Neuronal stem cell (in vitro differentiated cells): ENCODE measurements around the gene IL36B.
"Not testable (repeated sequence)": the region's sequence is repeated elsewhere in the genome, so short reads cannot be mapped to it uniquely, and the experiment has no call there.

Experiments used
- DNase-seq: peaks from one replicate; pipeline ENCODE4 v3.0.0-alpha.2; 2013; ENCODE audit warnings: low spot score
- H2AFZ ChIP-seq: one replicate; pipeline ENCODE4 v1.6.1; 2013; ENCODE audit warnings: mild to moderate bottlenecking, low read length, inconsistent platforms
- H2AK5ac ChIP-seq: 2 replicates; pipeline ENCODE4 v1.6.1; 2013; ENCODE audit warnings: low read depth, mild to moderate bottlenecking, inconsistent platforms, low read length, moderate library complexity, mixed read lengths
- H2BK120ac ChIP-seq: 2 replicates; pipeline ENCODE4 v1.6.1; 2013; ENCODE audit warnings: low read depth, mild to moderate bottlenecking, inconsistent platforms, low read length, moderate library complexity, mixed read lengths
- H2BK12ac ChIP-seq: one replicate; pipeline ENCODE4 v1.6.1; 2013; ENCODE audit warnings: low read length, inconsistent platforms
- H2BK15ac ChIP-seq: 2 replicates; pipeline ENCODE4 v1.6.1; 2013; ENCODE audit warnings: mild to moderate bottlenecking, low read length, inconsistent platforms, mixed read lengths
- H2BK5ac ChIP-seq: one replicate; pipeline ENCODE4 v1.6.1; 2013; ENCODE audit warnings: inconsistent platforms, mild to moderate bottlenecking, low read length, moderate library complexity
- H3K14ac ChIP-seq: one replicate; pipeline ENCODE4 v1.6.1; 2013; ENCODE audit warnings: low read length, inconsistent platforms
- H3K18ac ChIP-seq: 2 replicates; pipeline ENCODE4 v1.6.1; 2013; ENCODE audit warnings: low read length, inconsistent platforms
- H3K23ac ChIP-seq: 2 replicates; pipeline ENCODE4 v1.6.1; 2013; ENCODE audit warnings: low read depth, mild to moderate bottlenecking, mixed read lengths, low read length, inconsistent platforms; ENCODE audit not compliant: poor library complexity
- H3K27ac ChIP-seq: replicated peaks from 3 replicates; pipeline ENCODE4 v1.5.1; 2013; ENCODE audit warnings: low read length, inconsistent platforms
- H3K27me3 ChIP-seq, 3 experiments: 2 replicates each; pipeline ENCODE4 v1.6.1; 2013; ENCODE audit warnings: low read length in 3 of 3, mild to moderate bottlenecking in 2 of 3, inconsistent platforms in 1 of 3, low read depth in 1 of 3, mixed read lengths in 1 of 3, moderate library complexity in 1 of 3; ENCODE audit not compliant: control insufficient read depth in 3 of 3, insufficient read depth in 3 of 3
- H3K36me3 ChIP-seq, 2 donors: replicated peaks in 1 of 2; 2 replicates each; pipeline ENCODE4 v1.6.1; 2013; ENCODE audit warnings: low read length in 2 of 2; ENCODE audit not compliant: control insufficient read depth in 2 of 2, insufficient read depth in 2 of 2
- H3K4ac ChIP-seq: 2 replicates; pipeline ENCODE4 v1.6.1; 2013; ENCODE audit warnings: inconsistent platforms, mild to moderate bottlenecking, low read length, moderate library complexity
- H3K4me1 ChIP-seq, 2 donors: 1 replicate in 1 of 2; 2 replicates in 1 of 2; pipeline ENCODE4 v1.6.1; 2013; ENCODE audit warnings: low read length in 2 of 2, low read depth in 1 of 2; ENCODE audit not compliant: control insufficient read depth in 2 of 2, insufficient read depth in 1 of 2
- H3K4me2 ChIP-seq: one replicate; pipeline ENCODE4 v1.6.1; 2013; ENCODE audit warnings: mild to moderate bottlenecking, low read length, inconsistent platforms; ENCODE audit not compliant: insufficient read depth, poor library complexity, severe bottlenecking
- H3K4me3 ChIP-seq, 2 donors: 2 replicates each; pipeline ENCODE4 v1.5.1; 2013; ENCODE audit warnings: low read length in 2 of 2, mild to moderate bottlenecking in 2 of 2, inconsistent platforms in 1 of 2, moderate library complexity in 1 of 2
- H3K79me1 ChIP-seq: one replicate; pipeline ENCODE4 v1.6.1; 2013; ENCODE audit warnings: low read depth, mild to moderate bottlenecking, inconsistent platforms, low read length, moderate library complexity
- H3K9ac ChIP-seq: one replicate; pipeline ENCODE4 v1.6.1; 2013; ENCODE audit warnings: mild to moderate bottlenecking, low read depth, low read length, inconsistent platforms; ENCODE audit not compliant: poor library complexity
- H3K9me3 ChIP-seq, 2 donors: replicated peaks in 1 of 2; 2 replicates each; pipeline versions ENCODE3 to v1.6.1; 2013; ENCODE audit warnings: low read length in 2 of 2, mild to moderate bottlenecking in 2 of 2, inconsistent platforms in 1 of 2, low read depth in 1 of 2, mixed read lengths in 1 of 2, moderate library complexity in 1 of 2; ENCODE audit not compliant: control insufficient read depth in 2 of 2, insufficient read depth in 1 of 2
- H4K8ac ChIP-seq: one replicate; pipeline ENCODE4 v1.6.1; 2013; ENCODE audit warnings: low read depth, mild to moderate bottlenecking, inconsistent platforms, low read length, moderate library complexity
- H4K91ac ChIP-seq: one replicate; pipeline ENCODE4 v1.6.1; 2013; ENCODE audit warnings: low read length, low read depth, mild to moderate bottlenecking, inconsistent platforms; ENCODE audit not compliant: poor library complexity
- WGBS, 2 donors: extraction: QIAGEN DNeasy Blood & Tissue Kit; methylation state at CpG; one replicate each; pipeline ENCODE4 v1.1.7; 2013; ENCODE audit warnings: missing lambda C conversion rate in 2 of 2, mixed read lengths in 1 of 2; ENCODE audit not compliant: insufficient read length in 2 of 2, insufficient replicate concordance in 1 of 2; ENCODE audit errors: extremely low coverage in 2 of 2; 5-methylcytosine and 5-hydroxymethylcytosine counted together

The IL36B gene

GRCh38 chr2:113096842-113097618, 44.4 kb upstream of the IL36B start:
- H3K36me3 ChIP-seq, H3K4me2 ChIP-seq, H3K27me3 ChIP-seq, H2AFZ ChIP-seq, H3K18ac ChIP-seq, H3K14ac ChIP-seq, H4K8ac ChIP-seq, H3K4ac ChIP-seq, H3K4me3 ChIP-seq, H2BK15ac ChIP-seq, H3K23ac ChIP-seq, H3K27ac ChIP-seq, H2BK5ac ChIP-seq, H3K9me3 ChIP-seq, H2AK5ac ChIP-seq, H2BK120ac ChIP-seq, H3K4me1 ChIP-seq, H3K9ac ChIP-seq, H4K91ac ChIP-seq, H3K79me1 ChIP-seq, DNase-seq, H2BK12ac ChIP-seq: not testable (repeated sequence)
- WGBS, 2 donors, result no CpG with 5 or more reads among the region's 2 CpGs

DNA sequence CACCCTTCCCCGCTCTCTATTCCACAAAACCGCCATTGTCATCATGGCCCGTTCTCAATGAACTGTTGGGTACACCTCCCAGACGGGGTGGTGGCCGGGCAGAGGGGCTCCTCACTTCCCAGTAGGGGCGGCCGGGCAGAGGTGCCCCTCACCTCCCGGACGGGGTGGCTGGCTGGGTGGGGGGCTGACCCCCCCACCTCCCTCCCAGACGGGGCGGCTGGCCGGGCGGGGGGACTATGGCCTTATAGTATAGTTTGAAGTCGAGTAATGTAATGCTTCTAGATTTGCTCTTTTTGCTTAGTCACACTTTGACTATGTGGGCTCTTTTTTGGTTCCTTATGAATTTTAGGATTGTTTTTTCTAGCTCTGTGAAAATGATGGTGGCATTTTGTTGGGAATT, 43.6 kb upstream of the IL36B start:
- no CpG with 5 or more reads among the region's 14 CpGs for WGBS, 2 donors
- not testable (repeated sequence) for H3K9me3 ChIP-seq, H3K9ac ChIP-seq, H2AK5ac ChIP-seq, H2BK12ac ChIP-seq, H3K23ac ChIP-seq, H2BK5ac ChIP-seq, H3K4me3 ChIP-seq, H3K4ac ChIP-seq, H3K27ac ChIP-seq, H2BK120ac ChIP-seq, H3K14ac ChIP-seq, H2BK15ac ChIP-seq, H3K36me3 ChIP-seq, H3K4me1 ChIP-seq, H4K8ac ChIP-seq, DNase-seq, H3K4me2 ChIP-seq, H3K27me3 ChIP-seq, H2AFZ ChIP-seq, H3K18ac ChIP-seq, H4K91ac ChIP-seq, H3K79me1 ChIP-seq

DNA sequence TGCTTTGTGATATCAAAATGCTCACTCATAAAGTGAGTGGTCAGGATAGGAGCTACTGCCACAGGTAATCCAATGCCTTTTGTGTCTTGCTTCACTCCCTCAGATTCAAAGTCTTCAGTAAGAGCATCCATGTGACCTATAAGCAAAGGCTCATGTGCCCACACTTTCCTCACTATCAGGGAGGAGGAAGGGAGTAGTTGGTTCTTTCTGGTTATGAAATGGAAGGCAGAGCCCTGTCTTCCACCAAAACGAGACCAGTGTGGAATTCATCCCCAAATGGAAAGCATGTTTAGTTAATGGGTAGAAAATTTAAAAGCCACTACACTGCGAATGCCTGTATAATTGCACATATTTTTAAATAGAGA, 40.9 kb upstream of the IL36B start:
- no peaks in the 10 kb centered on the region for H3K4me1 ChIP-seq
- no peak overlapping the region for H3K23ac ChIP-seq
- no peak overlapping the region for H3K4ac ChIP-seq
- no peak overlapping the region for H2BK5ac ChIP-seq
- WGBS, 2 donors, result no CpG with 5 or more reads among the region's 2 CpGs
- no peak overlapping the region for H2BK12ac ChIP-seq
- no peak overlapping the region for H2AK5ac ChIP-seq
- no peak overlapping the region for H2AFZ ChIP-seq
- peaks cover 0 to 4% (median 0%) of the 10 kb centered on the region in 3 experiments for H3K27me3 ChIP-seq
- no peak overlapping the region for H2BK15ac ChIP-seq
- H3K27ac ChIP-seq, result no peak overlapping the region
- no peak overlapping the region for H2BK120ac ChIP-seq
- no peak overlapping the region for H4K91ac ChIP-seq
- no peak for DNase-seq
- H3K9me3 ChIP-seq, result peaks cover 0 to 1% of the 10 kb centered on the region in 2 donors
- no peak overlapping the region for H3K4me2 ChIP-seq
- no peaks in the 10 kb centered on the region for H3K36me3 ChIP-seq
- H3K14ac ChIP-seq, result no peak overlapping the region
- no peak overlapping the region for H4K8ac ChIP-seq
- no peak overlapping the region for H3K4me3 ChIP-seq
- no peak overlapping the region for H3K9ac ChIP-seq
- no peaks in the 10 kb centered on the region for H3K79me1 ChIP-seq
- no peak overlapping the region for H3K18ac ChIP-seq

GRCh38 chr2:113092864-113093612, 40.4 kb upstream of the IL36B start:
- Histone ChIP-seq H4K91ac (no peak overlapping the region), H2BK5ac (no peak overlapping the region), H3K23ac (no peak overlapping the region), H3K4me3 (no peak overlapping the region), H2AFZ (no peak overlapping the region), H3K27me3 (peaks cover 0 to 4% (median 0%) of the 10 kb centered on the region in 3 experiments), H3K4me1 (no peaks in the 10 kb centered on the region), H2BK120ac (no peak overlapping the region), H3K4me2 (no peak overlapping the region), H3K27ac (no peak overlapping the region), H3K14ac (no peak overlapping the region), H3K4ac (no peak overlapping the region), H3K9ac (no peak overlapping the region), H3K18ac (no peak overlapping the region), H3K36me3 (no peaks in the 10 kb centered on the region), H4K8ac (no peak overlapping the region), H3K79me1 (no peaks in the 10 kb centered on the region), H2AK5ac (no peak overlapping the region), H2BK15ac (no peak overlapping the region), H2BK12ac (no peak overlapping the region), H3K9me3 (no peaks in the 10 kb centered on the region)
- WGBS, 2 donors, result no CpG with 5 or more reads among the region's 5 CpGs
- no peak for DNase-seq
